Measurements from ENCODE around the gene LNPEP.
A peak's percentile ranks its signal among the peaks of the same experiment; 100 is the strongest.

LNPEP gene

GRCh38 chr5:96952118-96952750 lies 16.4 kb downstream of the LNPEP start:
- H2BK120ac ChIP-seq (ENCODE audit: insufficient read depth, low read length, poor library complexity) = no peak overlapping the region
- H3K18ac ChIP-seq (ENCODE audit: low read length) = no peak overlapping the region
- H3K27me3 ChIP-seq (ENCODE audit: insufficient read depth, low read length) = no peaks in the 10 kb centered on the region
- no peak overlapping the region for H3K4me3 ChIP-seq (ENCODE audit: low read depth, low read length)
- no peak overlapping the region for H3K9ac ChIP-seq (ENCODE audit: low read length)
- no peak overlapping the region for H4K12ac ChIP-seq (ENCODE audit: low read depth, low read length)
- H3K14ac ChIP-seq (ENCODE audit: low read length) = no peak overlapping the region
- H2BK12ac ChIP-seq (ENCODE audit: low read length) = no peak overlapping the region
- H4K8ac ChIP-seq (ENCODE audit: low read depth, low read length) = no peak overlapping the region
- H3K9me3 ChIP-seq (ENCODE audit: insufficient read depth, low read depth, low read length) = peaks cover 2% of the 10 kb centered on the region
- H3K36me3 ChIP-seq (ENCODE audit: control insufficient read depth in 1 of 2, insufficient read depth in 2 of 2, low read length in 2 of 2) = no peaks in the 10 kb centered on the region
- H4K91ac ChIP-seq (ENCODE audit: low read depth, low read length) = no peak overlapping the region
- no peak overlapping the region for H3K27ac ChIP-seq (ENCODE audit: low read depth, low read length)
- DNase-seq = peak; percentile 34 to 69
- H3K4me2 ChIP-seq (ENCODE audit: low read length) = no peak overlapping the region
- no CpG with 5 or more reads among the region's 3 CpGs for WGBS (ENCODE audit: extremely low coverage, insufficient coverage, insufficient read length)
- H2AK5ac ChIP-seq (ENCODE audit: low read length) = no peak overlapping the region
- H3K79me2 ChIP-seq (ENCODE audit: control insufficient read depth, insufficient read depth, low read length, poor library complexity) = no peaks in the 10 kb centered on the region
- no peak overlapping the region for H3K23ac ChIP-seq (ENCODE audit: low read length)
- peaks cover 2 to 3% of the 10 kb centered on the region in 2 experiments for H3K4me1 ChIP-seq (ENCODE audit: control insufficient read depth in 1 of 2, insufficient read depth in 2 of 2, low read length in 2 of 2)
- H3K4ac ChIP-seq (ENCODE audit: low read depth, low read length) = no peak overlapping the region
- H2AFZ ChIP-seq (ENCODE audit: insufficient read depth, low read length, poor library complexity) = no peak overlapping the region
- no peak overlapping the region for H2BK5ac ChIP-seq (ENCODE audit: low read depth, low read length, poor library complexity)
- no peaks in the 10 kb centered on the region for H3K79me1 ChIP-seq (ENCODE audit: low read length)

- DNase-seq = peak; percentile 77 to 86
- Histone ChIP-seq H4K8ac (ENCODE audit: low read depth, low read length) (peak overlapping the region; percentile 29), H3K18ac (ENCODE audit: low read length) (no peak overlapping the region), H3K9me3 (ENCODE audit: insufficient read depth, low read depth, low read length) (peaks cover 2% of the 10 kb centered on the region), H3K4me1 (ENCODE audit: control insufficient read depth in 1 of 2, insufficient read depth in 2 of 2, low read length in 2 of 2) (peaks cover 2 to 3% of the 10 kb centered on the region in 2 experiments), H3K79me2 (ENCODE audit: control insufficient read depth, insufficient read depth, low read length, poor library complexity) (no peaks in the 10 kb centered on the region), H3K9ac (ENCODE audit: low read length) (no peak overlapping the region), H2BK12ac (ENCODE audit: low read length) (no peak overlapping the region), H2AK5ac (ENCODE audit: low read length) (no peak overlapping the region), H3K4me2 (ENCODE audit: low read length) (no peak overlapping the region), H4K12ac (ENCODE audit: low read depth, low read length) (no peak overlapping the region), H3K14ac (ENCODE audit: low read length) (no peak overlapping the region), H3K27ac (ENCODE audit: low read depth, low read length) (no peak overlapping the region), H2BK5ac (ENCODE audit: low read depth, low read length, poor library complexity) (no peak overlapping the region), H3K23ac (ENCODE audit: low read length) (no peak overlapping the region), H3K36me3 (ENCODE audit: control insufficient read depth in 1 of 2, insufficient read depth in 2 of 2, low read length in 2 of 2) (no peaks in the 10 kb centered on the region), H4K91ac (ENCODE audit: low read depth, low read length) (no peak overlapping the region), H2AFZ (ENCODE audit: insufficient read depth, low read length, poor library complexity) (no peak overlapping the region), H3K4me3 (ENCODE audit: low read depth, low read length) (no peak overlapping the region), H3K27me3 (ENCODE audit: insufficient read depth, low read length) (no peaks in the 10 kb centered on the region), H2BK120ac (ENCODE audit: insufficient read depth, low read length, poor library complexity) (no peak overlapping the region), H3K4ac (ENCODE audit: low read depth, low read length) (no peak overlapping the region), H3K79me1 (ENCODE audit: low read length) (no peaks in the 10 kb centered on the region)
- whole genome bisulfite sequencing (ENCODE audit: extremely low coverage, insufficient coverage, insufficient read length) = no CpG with 5 or more reads among the region's 7 CpGs
Measured at GRCh38 chr5:96952974-96953730, 17.3 kb downstream of the LNPEP start.

- H3K14ac ChIP-seq (ENCODE audit: low read length) = no peak overlapping the region
- H3K9ac ChIP-seq (ENCODE audit: low read length) = no peak overlapping the region
- no peaks in the 10 kb centered on the region for H3K79me2 ChIP-seq (ENCODE audit: control insufficient read depth, insufficient read depth, low read length, poor library complexity)
- H3K4me2 ChIP-seq (ENCODE audit: low read length) = no peak overlapping the region
- WGBS (ENCODE audit: extremely low coverage, insufficient coverage, insufficient read length) = no CpG with 5 or more reads among the region's 4 CpGs
- H4K91ac ChIP-seq (ENCODE audit: low read depth, low read length) = no peak overlapping the region
- no peak overlapping the region for H3K23ac ChIP-seq (ENCODE audit: low read length)
- no peak overlapping the region for H2BK12ac ChIP-seq (ENCODE audit: low read length)
- no peak overlapping the region for H2BK120ac ChIP-seq (ENCODE audit: insufficient read depth, low read length, poor library complexity)
- no peaks in the 10 kb centered on the region for H3K27me3 ChIP-seq (ENCODE audit: insufficient read depth, low read length)
- no peaks in the 10 kb centered on the region for H3K36me3 ChIP-seq (ENCODE audit: control insufficient read depth in 1 of 2, insufficient read depth in 2 of 2, low read length in 2 of 2)
- no peaks in the 10 kb centered on the region for H3K79me1 ChIP-seq (ENCODE audit: low read length)
- no peak overlapping the region for H2BK5ac ChIP-seq (ENCODE audit: low read depth, low read length, poor library complexity)
- H4K12ac ChIP-seq (ENCODE audit: low read depth, low read length) = no peak overlapping the region
- no peak overlapping the region for H2AFZ ChIP-seq (ENCODE audit: insufficient read depth, low read length, poor library complexity)
- no peak overlapping the region for H3K4me3 ChIP-seq (ENCODE audit: low read depth, low read length)
- peaks cover 2 to 5% of the 10 kb centered on the region in 2 experiments for H3K4me1 ChIP-seq (ENCODE audit: control insufficient read depth in 1 of 2, insufficient read depth in 2 of 2, low read length in 2 of 2)
- DNase-seq = no peak
- no peak overlapping the region for H3K18ac ChIP-seq (ENCODE audit: low read length)
- H2AK5ac ChIP-seq (ENCODE audit: low read length) = no peak overlapping the region
- no peak overlapping the region for H3K4ac ChIP-seq (ENCODE audit: low read depth, low read length)
- no peak overlapping the region for H3K27ac ChIP-seq (ENCODE audit: low read depth, low read length)
- H4K8ac ChIP-seq (ENCODE audit: low read depth, low read length) = no peak overlapping the region
- no peaks in the 10 kb centered on the region for H3K9me3 ChIP-seq (ENCODE audit: insufficient read depth, low read depth, low read length)
Measured at GRCh38 chr5:96957254-96958049, 21.6 kb downstream of the LNPEP start.

GRCh38 chr5:96958977-96959376 lies 23.1 kb downstream of the LNPEP start:
- H3K23ac ChIP-seq (ENCODE audit: low read length) = no peak overlapping the region
- H4K91ac ChIP-seq (ENCODE audit: low read depth, low read length) = no peak overlapping the region
- H2BK5ac ChIP-seq (ENCODE audit: low read depth, low read length, poor library complexity) = no peak overlapping the region
- no peak overlapping the region for H4K12ac ChIP-seq (ENCODE audit: low read depth, low read length)
- H3K27me3 ChIP-seq (ENCODE audit: insufficient read depth, low read length) = no peaks in the 10 kb centered on the region
- no peak overlapping the region for H3K18ac ChIP-seq (ENCODE audit: low read length)
- no peak overlapping the region for H3K9ac ChIP-seq (ENCODE audit: low read length)
- no peaks in the 10 kb centered on the region for H3K79me1 ChIP-seq (ENCODE audit: low read length)
- H4K8ac ChIP-seq (ENCODE audit: low read depth, low read length) = no peak overlapping the region
- H3K9me3 ChIP-seq (ENCODE audit: insufficient read depth, low read depth, low read length) = no peaks in the 10 kb centered on the region
- H3K4me1 ChIP-seq (ENCODE audit: control insufficient read depth in 1 of 2, insufficient read depth in 2 of 2, low read length in 2 of 2) = peaks cover 0 to 8% of the 10 kb centered on the region in 2 experiments
- H2AK5ac ChIP-seq (ENCODE audit: low read length) = no peak overlapping the region
- H3K4me3 ChIP-seq (ENCODE audit: low read depth, low read length) = no peak overlapping the region
- no peak overlapping the region for H3K14ac ChIP-seq (ENCODE audit: low read length)
- H3K79me2 ChIP-seq (ENCODE audit: control insufficient read depth, insufficient read depth, low read length, poor library complexity) = no peaks in the 10 kb centered on the region
- WGBS (ENCODE audit: extremely low coverage, insufficient coverage, insufficient read length) = no CpG with 5 or more reads among the region's 5 CpGs
- H2BK120ac ChIP-seq (ENCODE audit: insufficient read depth, low read length, poor library complexity) = no peak overlapping the region
- no peak overlapping the region for H3K27ac ChIP-seq (ENCODE audit: low read depth, low read length)
- no peak overlapping the region for H3K4me2 ChIP-seq (ENCODE audit: low read length)
- H3K4ac ChIP-seq (ENCODE audit: low read depth, low read length) = no peak overlapping the region
- no peaks in the 10 kb centered on the region for H3K36me3 ChIP-seq (ENCODE audit: control insufficient read depth in 1 of 2, insufficient read depth in 2 of 2, low read length in 2 of 2)
- no peak overlapping the region for H2AFZ ChIP-seq (ENCODE audit: insufficient read depth, low read length, poor library complexity)
- no peak overlapping the region for H2BK12ac ChIP-seq (ENCODE audit: low read length)
- DNase-seq = no peak
